CD4-positive, alpha-beta T cell treated with Interleukin-15 for 4 hours (primary cell): ENCODE results near the gene CCN2.

Source experiments
- DNase-seq: peaks from one replicate; pipeline ENCODE4 v3.0.0-alpha.2; 2020; ENCODE audit warnings: low spot score

The CCN2 gene

GRCh38 chr6:131950767-131951575, at the start of gene CCN2:
Gene CCN2 (minus strand): TSS chr6:131951372. CDS start chr6:131951172, 200 bp downstream.
- no peak for DNase-seq

GRCh38 chr6:132000296-132000695, 49.1 kb upstream of the CCN2 start:
- DNase-seq, result no peak

GRCh38 chr6:131999545-132000146, 48.5 kb upstream of the CCN2 start:
- no peak for DNase-seq

GRCh38 chr6:131998255-131998982, 47.2 kb upstream of the CCN2 start:
- no peak for DNase-seq

GRCh38 chr6:131997429-131998153, 46.4 kb upstream of the CCN2 start:
- no peak for DNase-seq

- DNase-seq, result no peak
Observed at GRCh38 chr6:131995917-131996316, 44.7 kb upstream of the CCN2 start.

- no peak for DNase-seq
Observed at GRCh38 chr6:131992557-131992956, 41.4 kb upstream of the CCN2 start.

- DNase-seq, result no peak
Observed at GRCh38 chr6:131989036-131989435, 37.9 kb upstream of the CCN2 start.

GRCh38 chr6:131982740-131983259, 31.6 kb upstream of the CCN2 start:
- no peak for DNase-seq

- DNase-seq, result no peak
Observed at GRCh38 chr6:131981624-131981978, 30.4 kb upstream of the CCN2 start.

GRCh38 chr6:131980791-131981623, 29.8 kb upstream of the CCN2 start:
- DNase-seq, result no peak

GRCh38 chr6:131980338-131980790, 29.2 kb upstream of the CCN2 start:
- no peak for DNase-seq

- DNase-seq, result no peak
Observed at GRCh38 chr6:131979515-131980337, 28.6 kb upstream of the CCN2 start.

- DNase-seq, result no peak
Observed at GRCh38 chr6:131978522-131978921, 27.4 kb upstream of the CCN2 start.

GRCh38 chr6:131976545-131977061, 25.4 kb upstream of the CCN2 start:
- no peak for DNase-seq

- no peak for DNase-seq
Observed at GRCh38 chr6:131972741-131973140, 21.6 kb upstream of the CCN2 start.

GRCh38 chr6:131970076-131970859, 19.1 kb upstream of the CCN2 start:
- no peak for DNase-seq

- DNase-seq, result no peak
Observed at GRCh38 chr6:131968656-131969055, 17.5 kb upstream of the CCN2 start.

- DNase-seq, result no peak
Observed at GRCh38 chr6:131967948-131968347, 16.8 kb upstream of the CCN2 start.
